ENCODE results near the gene ARMH4.

ARMH4 gene

GRCh38 chr14:58100735-58101368 lies 51.2 kb downstream of the ARMH4 start:
- DNase-seq (ENCODE audit: low read depth in 2 of 2), result no peak

- no peak for DNase-seq (ENCODE audit: low read depth in 2 of 2)
Observed at GRCh38 chr14:58099682-58100081, 52.3 kb downstream of the ARMH4 start.

GRCh38 chr14:58098507-58098906 lies 53.5 kb downstream of the ARMH4 start:
- no peak for DNase-seq (ENCODE audit: low read depth in 2 of 2)

- no peak for DNase-seq (ENCODE audit: low read depth in 2 of 2)
Observed at GRCh38 chr14:58096731-58097130, 55.3 kb downstream of the ARMH4 start.

- DNase-seq (ENCODE audit: low read depth in 2 of 2), result no peak
Observed at GRCh38 chr14:58091883-58092630, 60.0 kb downstream of the ARMH4 start.

- DNase-seq (ENCODE audit: low read depth in 2 of 2), result no peak
Observed at GRCh38 chr14:58089612-58090011, 62.4 kb downstream of the ARMH4 start.

GRCh38 chr14:58088961-58089360 lies 63.1 kb downstream of the ARMH4 start:
- DNase-seq (ENCODE audit: low read depth in 2 of 2), result no peak

GRCh38 chr14:58085877-58086276 lies 66.1 kb downstream of the ARMH4 start:
- DNase-seq (ENCODE audit: low read depth in 2 of 2), result no peak

GRCh38 chr14:58082491-58083098 lies 69.4 kb downstream of the ARMH4 start:
- DNase-seq (ENCODE audit: low read depth in 2 of 2), result no peak

GRCh38 chr14:58082011-58082410 lies 70.0 kb downstream of the ARMH4 start:
- no peak for DNase-seq (ENCODE audit: low read depth in 2 of 2)

- no peak for DNase-seq (ENCODE audit: low read depth in 2 of 2)
Observed at GRCh38 chr14:58078471-58078870, 73.5 kb downstream of the ARMH4 start.

- DNase-seq (ENCODE audit: low read depth in 2 of 2), result no peak
Observed at GRCh38 chr14:58078068-58078467, 73.9 kb downstream of the ARMH4 start.

- DNase-seq (ENCODE audit: low read depth in 2 of 2), result no peak
Observed at GRCh38 chr14:58077621-58078020, 74.4 kb downstream of the ARMH4 start.

GRCh38 chr14:58073516-58073915 lies 78.5 kb downstream of the ARMH4 start:
- no peak for DNase-seq (ENCODE audit: low read depth in 2 of 2)

GRCh38 chr14:58072288-58073071 lies 79.5 kb downstream of the ARMH4 start:
- DNase-seq (ENCODE audit: low read depth in 2 of 2), result peak; percentile 12 to 40

GRCh38 chr14:58071341-58071740 lies 80.7 kb downstream of the ARMH4 start:
- DNase-seq (ENCODE audit: low read depth in 2 of 2), result no peak

- no peak for DNase-seq (ENCODE audit: low read depth in 2 of 2)
Observed at GRCh38 chr14:58068306-58068705, 83.7 kb downstream of the ARMH4 start.

- no peak for DNase-seq (ENCODE audit: low read depth in 2 of 2)
Observed at GRCh38 chr14:58066115-58066514, 85.9 kb downstream of the ARMH4 start.

GRCh38 chr14:58061581-58061980 lies 90.4 kb downstream of the ARMH4 start:
- DNase-seq (ENCODE audit: low read depth in 2 of 2), result no peak

GRCh38 chr14:58060898-58061297 lies 91.1 kb downstream of the ARMH4 start:
- DNase-seq (ENCODE audit: low read depth in 2 of 2), result no peak

GRCh38 chr14:58060077-58060476 lies 91.9 kb downstream of the ARMH4 start:
- no peak for DNase-seq (ENCODE audit: low read depth in 2 of 2)

GRCh38 chr14:58059126-58059525 lies 92.9 kb downstream of the ARMH4 start:
- no peak for DNase-seq (ENCODE audit: low read depth in 2 of 2)
